Duodenal mucosa (tissue), 2 donors: ENCODE measurements around the gene LDLRAD3.

Experiments used
- H3K27ac ChIP-seq: one replicate; pipeline ENCODE4 v1.7.0; 2013; ENCODE audit warnings: low read depth, low read length
- H3K27me3 ChIP-seq, 2 donors: one replicate each; pipeline ENCODE4 v1.7.0; 2013; ENCODE audit warnings: low read length in 2 of 2, control low read depth in 1 of 2; ENCODE audit not compliant: insufficient read depth in 2 of 2, control insufficient read depth in 1 of 2
- H3K36me3 ChIP-seq, 2 donors: one replicate each; pipeline ENCODE4 v1.7.0; 2013; ENCODE audit warnings: low read length in 2 of 2, control low read depth in 1 of 2; ENCODE audit not compliant: insufficient read depth in 2 of 2, control insufficient read depth in 1 of 2
- H3K4me1 ChIP-seq, 2 donors: one replicate each; pipeline ENCODE4 v1.7.0; 2013; ENCODE audit warnings: low read length in 2 of 2, control low read depth in 1 of 2; ENCODE audit not compliant: insufficient read depth in 2 of 2, control insufficient read depth in 1 of 2
- H3K4me3 ChIP-seq, 2 donors: one replicate each; pipeline ENCODE4 v1.7.0; 2013; ENCODE audit warnings: low read length in 2 of 2, low read depth in 1 of 2
- H3K9ac ChIP-seq, 2 donors: one replicate each; pipeline ENCODE4 v1.7.0; 2013; ENCODE audit warnings: low read length in 2 of 2, low read depth in 1 of 2
- H3K9me3 ChIP-seq, 2 donors: one replicate each; pipeline ENCODE4 v1.7.0; 2013; ENCODE audit warnings: low read length in 2 of 2, control low read depth in 1 of 2; ENCODE audit not compliant: control insufficient read depth in 1 of 2

LDLRAD3 gene

DNA sequence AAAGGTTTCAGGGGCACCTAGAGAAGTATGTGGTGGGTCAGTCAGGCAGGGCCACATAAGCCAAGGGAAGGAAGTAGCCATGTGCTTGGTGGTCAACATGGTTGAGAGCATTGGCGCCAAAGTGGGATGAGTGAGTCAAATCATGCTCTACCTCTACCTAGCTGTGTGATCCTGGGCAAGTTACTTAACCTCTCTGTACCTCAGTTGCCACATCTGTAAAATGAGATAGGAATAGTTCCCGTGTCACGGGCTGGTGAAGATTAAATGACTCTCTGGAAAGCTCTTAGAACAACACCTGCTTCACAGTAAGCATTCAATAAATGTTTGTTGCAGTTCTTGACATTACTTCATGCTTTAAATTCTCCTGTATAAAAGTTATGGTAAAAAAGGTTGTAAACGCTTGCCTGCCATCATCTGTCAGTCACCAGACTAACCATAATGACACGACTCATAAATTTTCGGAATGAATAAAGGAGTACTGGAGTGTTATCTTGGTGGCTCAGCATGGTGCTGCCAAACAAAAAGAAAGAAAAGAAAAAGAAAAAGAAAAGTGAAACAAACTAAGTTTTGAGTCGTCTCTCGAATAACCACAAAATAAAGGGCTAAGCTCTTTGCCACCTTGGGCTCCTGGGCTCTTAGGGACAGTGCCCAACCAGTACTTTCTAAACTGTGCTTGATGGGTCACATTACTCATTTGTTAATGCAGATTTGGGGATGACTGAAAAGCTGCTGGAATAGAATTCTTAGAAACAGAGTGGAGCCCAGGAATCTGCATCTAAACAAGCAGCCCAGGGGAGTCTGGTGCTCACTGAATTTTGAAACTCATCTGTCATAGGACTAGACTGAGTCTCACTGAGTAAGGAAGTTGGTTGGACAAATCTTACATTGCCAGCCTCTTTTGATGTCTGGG is 107.6 kb downstream of the LDLRAD3 start:
- H3K9ac ChIP-seq, result no peak overlapping the region
- no peak overlapping the region for H3K4me3 ChIP-seq
- no peaks in the 10 kb centered on the region for H3K27me3 ChIP-seq
- no peaks in the 10 kb centered on the region for H3K36me3 ChIP-seq
- H3K9me3 ChIP-seq, result no peaks in the 10 kb centered on the region
- H3K4me1 ChIP-seq, result no peaks in the 10 kb centered on the region
- H3K27ac ChIP-seq, result no peak overlapping the region

DNA sequence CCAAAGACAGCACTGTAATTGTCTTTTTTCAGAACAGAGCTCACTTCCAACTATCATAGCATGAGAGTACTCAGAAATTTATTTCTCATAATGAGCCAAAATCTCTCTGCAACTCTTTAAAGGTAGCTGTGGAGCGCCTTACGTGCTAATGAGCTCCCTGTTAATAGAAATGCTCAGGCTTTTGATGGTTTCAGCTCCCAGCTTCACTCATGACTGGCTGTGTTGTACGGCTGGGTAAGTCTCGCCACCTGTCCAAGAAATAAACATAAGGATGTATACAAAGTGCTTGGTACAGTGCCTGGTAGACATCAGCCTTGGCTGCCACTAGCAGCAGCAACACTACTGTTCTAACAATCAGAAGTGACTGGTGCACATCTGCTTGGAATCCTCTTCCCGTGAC is 109.4 kb downstream of the LDLRAD3 start:
- Histone ChIP-seq H3K27me3 (no peaks in the 10 kb centered on the region), H3K36me3 (no peaks in the 10 kb centered on the region), H3K4me1 (no peaks in the 10 kb centered on the region), H3K4me3 (no peak overlapping the region), H3K27ac (no peak overlapping the region), H3K9ac (no peak overlapping the region), H3K9me3 (no peaks in the 10 kb centered on the region)

DNA sequence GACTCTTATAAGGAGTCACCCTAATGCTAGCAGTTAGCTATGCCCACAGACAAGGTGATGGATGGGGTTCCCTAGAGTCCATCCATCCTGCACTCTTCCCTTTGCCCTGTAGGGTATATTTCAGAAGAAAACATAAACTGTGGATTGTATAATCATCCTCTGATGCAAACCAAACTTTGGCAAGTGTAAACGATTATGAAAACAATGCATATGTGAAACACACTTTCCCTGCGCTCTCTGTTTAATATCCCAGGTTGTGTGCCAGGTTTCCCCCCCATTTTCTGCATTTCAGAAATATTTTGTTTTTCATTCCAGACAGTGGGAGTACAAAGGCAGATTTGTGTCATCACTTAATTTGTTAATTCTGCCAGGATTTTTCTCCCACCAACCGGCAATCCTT is 110.0 kb downstream of the LDLRAD3 start:
- Histone ChIP-seq H3K36me3 (no peaks in the 10 kb centered on the region), H3K27me3 (no peaks in the 10 kb centered on the region), H3K4me3 (no peak overlapping the region), H3K9ac (no peak overlapping the region), H3K27ac (no peak overlapping the region), H3K9me3 (no peaks in the 10 kb centered on the region), H3K4me1 (no peaks in the 10 kb centered on the region)

DNA sequence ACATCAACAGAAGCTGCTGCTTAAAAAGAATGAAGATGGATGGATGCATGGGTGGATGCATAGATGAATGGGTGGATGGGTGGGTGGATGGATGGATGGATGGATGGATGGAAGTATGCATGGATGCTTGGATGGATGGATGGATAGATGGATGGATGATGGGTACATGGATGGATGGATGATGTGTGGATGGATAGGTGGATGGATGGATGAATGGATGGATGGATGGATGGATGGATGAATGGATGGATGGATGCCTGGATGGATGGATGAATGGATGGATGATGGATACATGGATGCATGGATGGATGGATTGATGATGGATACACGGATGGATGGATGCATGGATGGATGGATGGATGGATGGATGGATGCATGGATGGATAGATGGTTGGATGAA is 110.8 kb downstream of the LDLRAD3 start:
- no peaks in the 10 kb centered on the region for H3K27me3 ChIP-seq
- no peaks in the 10 kb centered on the region for H3K9me3 ChIP-seq
- H3K36me3 ChIP-seq, result no peaks in the 10 kb centered on the region
- no peaks in the 10 kb centered on the region for H3K4me1 ChIP-seq
- H3K4me3 ChIP-seq, result no peak overlapping the region
- H3K27ac ChIP-seq, result no peak overlapping the region
- no peak overlapping the region for H3K9ac ChIP-seq

DNA sequence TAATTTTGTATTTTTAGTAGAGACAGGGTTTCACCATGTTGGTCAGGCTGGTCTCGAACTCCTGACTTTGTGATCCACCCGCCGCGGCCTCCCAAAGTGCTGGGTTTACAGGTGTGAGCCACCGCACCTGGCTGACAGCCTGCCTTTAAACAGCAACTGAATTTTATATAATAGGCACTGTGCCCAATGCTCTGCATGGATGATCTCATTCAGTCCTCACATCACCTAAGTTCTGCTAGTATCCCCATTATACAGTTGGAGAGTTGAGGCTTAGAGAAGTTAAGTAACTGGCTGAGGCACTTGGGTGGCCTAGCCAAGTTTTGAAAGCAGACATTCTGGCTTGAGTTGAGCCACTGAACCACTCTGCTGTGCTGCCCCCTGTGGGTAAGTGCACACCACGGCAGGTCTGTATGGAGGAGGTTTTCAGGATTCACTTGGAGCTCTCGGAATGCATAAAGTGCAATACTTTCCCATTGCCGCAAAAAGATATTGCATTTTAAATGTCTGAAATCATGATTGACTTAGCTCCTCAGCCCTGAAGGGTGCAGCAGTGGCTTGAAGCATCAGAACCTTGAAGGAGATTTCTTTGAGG is 112.4 kb downstream of the LDLRAD3 start:
- Histone ChIP-seq H3K9me3 (no peaks in the 10 kb centered on the region), H3K27ac (no peak overlapping the region)

DNA sequence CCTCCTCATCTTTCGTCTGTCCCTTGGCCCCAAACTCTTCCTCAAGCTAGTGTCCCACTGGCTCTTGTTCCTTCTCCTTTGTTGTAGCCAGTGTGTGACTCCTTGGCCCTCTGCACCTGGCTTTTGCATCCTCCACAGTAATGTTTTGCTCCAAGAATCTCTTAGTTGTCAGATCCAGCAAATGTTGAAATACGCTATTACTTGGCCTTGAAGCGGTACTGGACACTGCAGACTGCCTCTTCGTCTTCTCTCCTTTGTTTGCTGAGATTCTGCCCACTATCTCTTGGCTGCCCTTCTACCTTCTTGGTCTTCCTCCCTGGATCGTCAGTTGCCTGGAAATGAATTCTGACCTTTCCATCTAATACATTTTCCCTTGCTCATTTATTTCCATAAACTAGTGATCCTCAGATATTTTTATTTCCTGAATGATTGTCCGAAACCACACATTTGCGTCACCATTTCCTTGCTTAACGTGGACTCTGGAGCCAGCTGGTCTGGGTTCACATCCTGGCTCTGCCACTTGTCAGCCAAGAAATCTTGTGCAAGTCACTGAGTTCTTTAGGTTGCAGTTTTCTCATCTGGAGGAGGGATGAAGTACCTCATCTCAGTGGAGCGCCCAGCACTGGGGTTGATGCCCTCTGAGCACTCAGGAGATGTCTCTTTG is 113.6 kb downstream of the LDLRAD3 start:
- Histone ChIP-seq H3K4me3 (no peak overlapping the region), H3K27ac (no peak overlapping the region), H3K4me1 (no peaks in the 10 kb centered on the region)

More for the DNA sequence above, 112.4 kb downstream of the LDLRAD3 start:
- Histone ChIP-seq H3K27me3 (no peaks in the 10 kb centered on the region), H3K36me3 (no peaks in the 10 kb centered on the region), H3K9ac (no peak overlapping the region), H3K4me1 (no peaks in the 10 kb centered on the region), H3K4me3 (no peak overlapping the region)

DNA sequence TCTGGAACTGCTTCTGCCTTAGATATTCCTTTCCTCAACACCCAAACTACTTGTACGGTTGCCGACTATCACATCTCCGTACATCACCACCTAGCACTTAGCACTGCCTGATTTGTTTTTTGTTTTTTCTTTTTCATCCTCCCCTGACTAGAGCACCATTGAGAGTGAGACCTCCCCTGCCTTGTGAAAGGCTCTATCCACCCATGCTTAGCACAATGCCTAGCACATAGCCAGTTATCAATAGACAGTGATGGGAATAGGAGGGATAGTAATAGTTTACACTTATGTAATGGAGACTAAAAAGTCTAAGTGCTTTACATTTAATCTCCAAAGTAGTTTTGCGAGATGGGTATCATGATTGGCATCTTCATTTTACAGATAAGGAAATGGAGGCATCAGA is 115.8 kb downstream of the LDLRAD3 start:
- no peak overlapping the region for H3K27ac ChIP-seq
- H3K9me3 ChIP-seq, result no peaks in the 10 kb centered on the region
- no peak overlapping the region for H3K9ac ChIP-seq
- H3K27me3 ChIP-seq, result no peaks in the 10 kb centered on the region
- no peaks in the 10 kb centered on the region for H3K4me1 ChIP-seq
- H3K36me3 ChIP-seq, result no peaks in the 10 kb centered on the region
- H3K4me3 ChIP-seq, result no peak overlapping the region

More for the DNA sequence above, 113.6 kb downstream of the LDLRAD3 start:
- H3K27me3 ChIP-seq, result no peaks in the 10 kb centered on the region
- no peak overlapping the region for H3K9ac ChIP-seq
- H3K36me3 ChIP-seq, result no peaks in the 10 kb centered on the region
- H3K9me3 ChIP-seq, result no peaks in the 10 kb centered on the region

DNA sequence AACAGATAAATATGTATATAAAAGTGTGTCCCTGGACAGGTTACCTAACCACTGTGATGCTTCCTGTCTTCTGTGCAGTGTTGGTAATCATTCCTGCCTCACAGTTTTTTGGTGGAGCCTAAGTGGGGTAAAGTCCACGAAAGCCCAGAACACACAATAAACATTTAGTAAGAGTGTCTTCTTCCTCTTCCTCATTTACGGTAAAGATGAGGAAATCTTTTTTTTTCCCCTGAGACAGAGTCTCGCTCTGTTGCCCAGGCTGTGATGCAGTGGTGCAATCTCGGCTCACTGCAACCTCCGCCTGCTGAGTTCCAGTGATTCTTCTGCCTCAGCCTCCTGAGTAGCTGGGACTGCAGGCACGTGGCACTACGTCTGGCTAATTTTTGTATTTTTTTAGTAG is 117.1 kb downstream of the LDLRAD3 start:
- Histone ChIP-seq H3K36me3 (no peaks in the 10 kb centered on the region), H3K27ac (no peak overlapping the region), H3K9ac (no peak overlapping the region), H3K4me3 (no peak overlapping the region), H3K9me3 (no peaks in the 10 kb centered on the region), H3K27me3 (no peaks in the 10 kb centered on the region), H3K4me1 (no peaks in the 10 kb centered on the region)

DNA sequence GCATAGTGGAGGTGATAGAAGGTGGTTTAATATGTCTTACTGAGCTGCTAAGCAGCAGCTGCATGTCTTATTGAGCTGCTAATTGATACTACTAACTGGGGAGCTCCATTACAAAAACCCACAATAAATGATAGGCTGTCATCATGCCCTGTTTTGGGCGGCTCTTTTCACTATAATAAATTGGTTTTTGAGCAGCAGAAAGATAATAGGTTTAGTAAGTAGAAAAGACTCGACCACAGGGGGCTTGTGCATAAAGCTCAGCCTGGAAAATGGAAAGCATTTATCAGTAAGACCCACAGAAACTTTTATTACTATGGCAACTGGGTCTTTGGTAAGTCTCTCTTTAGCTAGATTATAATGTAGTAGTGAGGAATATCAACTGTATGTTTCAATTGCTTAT is 117.6 kb downstream of the LDLRAD3 start:
- Histone ChIP-seq H3K9ac (no peak overlapping the region), H3K4me1 (no peaks in the 10 kb centered on the region), H3K36me3 (no peaks in the 10 kb centered on the region), H3K9me3 (no peaks in the 10 kb centered on the region), H3K27ac (no peak overlapping the region), H3K4me3 (no peak overlapping the region), H3K27me3 (no peaks in the 10 kb centered on the region)

DNA sequence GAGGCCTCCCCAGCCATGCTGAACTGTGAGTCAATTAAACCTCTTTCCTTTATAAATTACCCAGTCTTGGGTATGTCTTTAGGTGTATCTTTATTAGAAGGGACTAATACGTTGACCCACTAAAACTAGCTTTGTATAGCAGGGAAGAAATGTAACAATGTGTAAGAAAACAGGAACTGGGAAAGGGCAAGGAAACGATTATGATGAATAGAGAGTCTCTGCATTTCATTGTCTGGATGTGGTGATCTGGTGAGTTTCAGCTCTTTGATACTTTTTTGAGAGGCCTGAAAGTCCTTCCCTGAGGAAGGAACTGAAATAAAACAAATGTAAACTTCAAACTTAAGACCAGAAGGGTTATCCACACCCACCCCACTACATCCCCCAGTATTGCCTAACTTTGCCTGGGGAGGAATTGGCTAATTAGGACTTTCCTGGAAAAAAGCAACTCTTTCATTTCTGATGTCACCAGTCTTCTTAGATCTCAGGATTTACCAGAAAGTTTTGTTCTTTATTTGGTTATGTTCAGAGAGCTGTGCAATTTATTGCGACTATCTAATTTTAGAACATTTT is 119.0 kb downstream of the LDLRAD3 start:
- Histone ChIP-seq H3K4me3 (no peak overlapping the region), H3K9ac (no peak overlapping the region), H3K36me3 (no peaks in the 10 kb centered on the region), H3K9me3 (peaks cover 1 to 4% of the 10 kb centered on the region in 2 donors), H3K27me3 (no peaks in the 10 kb centered on the region), H3K4me1 (no peaks in the 10 kb centered on the region), H3K27ac (no peak overlapping the region)
